Skeletal muscle tissue (tissue), 4 donors: ENCODE results near the gene PTGES3L. TPM values are rescaled to one million over a fixed set of nuclear protein-coding genes. Genes with fewer than 3 reads are reported as not detected.

Experiments used
- H3K27ac ChIP-seq: one replicate; pipeline ENCODE4 v1.7.0; 2013; ENCODE audit warnings: mild to moderate bottlenecking, low read depth, low read length, inconsistent platforms
- H3K27me3 ChIP-seq, 3 donors: one replicate each; pipeline ENCODE4 v1.7.0; 2013; ENCODE audit warnings: low read length in 3 of 3; ENCODE audit not compliant: control insufficient read depth in 3 of 3, insufficient read depth in 3 of 3
- H3K36me3 ChIP-seq, 3 donors: one replicate each; pipeline ENCODE4 v1.7.0; 2013; ENCODE audit warnings: low read length in 3 of 3; ENCODE audit not compliant: control insufficient read depth in 3 of 3, insufficient read depth in 3 of 3
- H3K4me1 ChIP-seq, 3 donors: one replicate each; pipeline ENCODE4 v1.7.0; 2013; ENCODE audit warnings: low read length in 3 of 3, mild to moderate bottlenecking in 3 of 3; ENCODE audit not compliant: control insufficient read depth in 3 of 3, insufficient read depth in 3 of 3
- H3K4me3 ChIP-seq, 3 donors: one replicate each; pipeline ENCODE4 v1.7.0; 2013; ENCODE audit warnings: low read length in 3 of 3
- H3K9ac ChIP-seq, 3 donors: one replicate each; pipeline ENCODE4 v1.7.0; 2013; ENCODE audit warnings: low read length in 3 of 3, mild to moderate bottlenecking in 3 of 3, moderate library complexity in 2 of 3, low read depth in 1 of 3
- H3K9me3 ChIP-seq, 3 donors: one replicate each; pipeline ENCODE4 v1.7.0; 2013; ENCODE audit warnings: low read length in 3 of 3; ENCODE audit not compliant: control insufficient read depth in 3 of 3
- total RNA-seq: library from RNA; depleted of rRNA; stranded (reverse); fragments of >200 nt; gene quantifications from one replicate; pipeline ENCODE4 v1.2.3, GENCODE V29; 2014
- donor health status: Osteomylitis.

The PTGES3L gene
- total RNA-seq, 1 donor from 2014 or later = 28.2 TPM

DNA sequence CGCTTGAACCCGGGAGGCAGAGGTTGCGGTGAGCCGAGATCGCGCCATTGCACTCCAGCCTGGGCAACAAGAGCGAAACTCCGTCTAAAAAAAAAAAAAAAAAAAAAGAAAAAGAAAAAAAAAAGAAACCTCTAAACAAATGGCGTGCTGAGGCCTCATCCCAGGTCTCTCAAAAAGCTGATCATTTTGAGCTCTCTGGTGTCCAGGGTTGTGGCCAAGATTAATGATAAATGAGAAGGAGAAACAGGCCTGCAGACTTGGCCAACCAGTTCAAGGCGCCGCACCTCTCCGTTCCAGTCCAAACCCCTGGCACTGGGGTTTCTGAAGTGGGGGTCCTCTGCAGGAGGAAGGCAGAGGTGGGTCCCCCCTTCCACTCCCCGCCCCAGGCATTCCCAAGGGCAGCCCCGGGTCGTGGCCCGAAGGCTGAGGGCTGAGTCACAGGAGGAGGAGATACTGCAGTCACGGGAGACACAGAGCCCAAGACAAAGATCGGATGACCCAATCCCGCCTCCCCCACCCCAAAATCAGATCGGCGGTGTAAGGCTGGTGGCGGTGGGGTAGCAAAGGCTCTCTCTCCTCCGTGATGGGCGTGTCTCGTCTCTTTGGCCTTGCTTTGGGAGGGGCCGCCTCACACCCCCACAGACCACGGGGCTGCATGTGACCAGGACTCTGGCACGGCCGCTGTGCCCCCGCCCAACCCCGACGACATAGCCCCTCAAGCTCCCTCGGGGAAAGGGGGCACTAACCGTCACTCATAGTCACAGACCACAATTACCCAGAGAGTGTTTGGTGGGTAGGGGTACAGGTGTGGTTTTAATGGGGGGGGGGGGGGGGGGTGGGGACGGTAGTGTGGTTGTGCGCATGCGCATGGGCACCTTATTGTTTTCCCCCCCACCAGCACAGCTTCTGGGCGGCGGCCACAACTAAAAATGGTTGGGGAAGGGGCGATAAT lies 41.2 kb upstream of the PTGES3L start:
- peaks cover 26 to 43% (median 31%) of the 10 kb centered on the region in 3 donors for H3K4me1 ChIP-seq
- no peaks in the 10 kb centered on the region for H3K27me3 ChIP-seq
- peak overlapping the region; percentile 78 to 94 (median 94) for H3K4me3 ChIP-seq
- H3K27ac ChIP-seq = peak overlapping the region; percentile 79
- H3K36me3 ChIP-seq = peaks cover 12 to 16% (median 14%) of the 10 kb centered on the region in 3 donors
- no peaks in the 10 kb centered on the region for H3K9me3 ChIP-seq
- H3K9ac ChIP-seq = peak overlapping the region; percentile 78 to 88 (median 82)

DNA sequence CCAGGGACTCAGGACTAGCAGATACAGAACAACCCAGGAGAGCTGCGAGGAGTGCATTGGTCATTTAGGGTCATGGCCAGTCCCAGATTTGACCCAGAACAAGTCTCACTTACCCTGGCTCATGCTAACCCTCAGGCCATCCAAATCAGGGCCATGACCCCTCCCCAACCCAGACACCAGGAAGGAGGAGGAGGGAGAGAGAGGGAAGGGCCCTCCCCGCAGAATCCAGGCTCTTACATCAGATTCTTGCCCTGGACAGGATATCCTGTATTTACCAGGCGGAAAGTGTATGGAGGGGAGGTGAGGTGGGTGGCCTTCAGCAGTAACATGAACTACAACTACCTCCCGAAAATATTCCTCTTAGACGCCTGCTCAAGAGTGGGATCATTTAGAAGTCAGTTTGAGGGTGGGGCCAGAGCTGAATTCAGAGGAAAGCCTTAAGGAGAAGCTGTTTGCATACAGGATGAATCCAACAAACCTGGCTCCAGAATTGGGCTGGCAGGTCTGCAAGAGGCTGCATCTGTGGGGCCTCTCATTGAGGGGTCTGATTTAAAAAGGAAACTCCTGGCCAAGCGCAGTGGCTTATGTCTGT lies 40.2 kb upstream of the PTGES3L start:
- peak overlapping the region; percentile 30 for H3K27ac ChIP-seq
- peak overlapping the region in 2 of 3 donors; percentile 29 to 51 for H3K4me3 ChIP-seq
- H3K36me3 ChIP-seq = peaks cover 15 to 19% (median 16%) of the 10 kb centered on the region in 3 donors
- H3K9ac ChIP-seq = peak overlapping the region in 2 of 3 donors; percentile 16 to 43
- no peaks in the 10 kb centered on the region for H3K9me3 ChIP-seq
- H3K27me3 ChIP-seq = no peaks in the 10 kb centered on the region
- H3K4me1 ChIP-seq = peaks cover 34 to 52% (median 38%) of the 10 kb centered on the region in 3 donors

- Histone ChIP-seq H3K4me3 (peak overlapping the region in 1 of 3 donors; percentile 51), H3K4me1 (peaks cover 34 to 55% (median 38%) of the 10 kb centered on the region in 3 donors), H3K9ac (peak overlapping the region in 1 of 3 donors; percentile 63), H3K9me3 (no peaks in the 10 kb centered on the region), H3K36me3 (peaks cover 16 to 23% (median 21%) of the 10 kb centered on the region in 3 donors), H3K27me3 (no peaks in the 10 kb centered on the region), H3K27ac (peak overlapping the region; percentile 30)
Observed at GRCh38 chr17:43019418-43019817, 39.5 kb upstream of the PTGES3L start.

DNA sequence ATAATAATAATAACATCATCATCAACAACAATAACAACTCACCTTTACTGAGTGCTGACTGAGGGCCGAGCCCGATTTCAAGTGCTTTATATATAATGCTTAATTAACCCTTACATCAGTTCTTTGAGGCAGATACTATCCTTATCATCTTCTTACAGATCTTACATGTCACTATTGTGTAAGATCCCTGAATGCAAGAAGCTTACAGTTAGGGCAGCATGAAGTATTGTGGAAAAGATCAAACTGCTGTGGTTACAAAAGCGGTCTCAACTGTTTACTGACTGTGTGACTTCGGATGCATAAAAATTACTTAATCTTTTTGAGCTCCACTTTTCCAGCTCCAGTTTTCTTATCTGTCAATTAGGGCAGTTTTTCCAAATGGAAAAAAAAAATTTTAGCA lies 39.1 kb upstream of the PTGES3L start:
- peaks cover 33 to 55% (median 40%) of the 10 kb centered on the region in 3 donors for H3K4me1 ChIP-seq
- H3K27me3 ChIP-seq = no peaks in the 10 kb centered on the region
- no peak overlapping the region for H3K4me3 ChIP-seq
- H3K9me3 ChIP-seq = no peaks in the 10 kb centered on the region
- no peak overlapping the region for H3K9ac ChIP-seq
- H3K27ac ChIP-seq = no peak overlapping the region
- H3K36me3 ChIP-seq = peaks cover 19 to 26% (median 22%) of the 10 kb centered on the region in 3 donors

- Histone ChIP-seq H3K4me3 (no peak overlapping the region), H3K36me3 (peaks cover 23 to 33% (median 26%) of the 10 kb centered on the region in 3 donors), H3K9me3 (no peaks in the 10 kb centered on the region), H3K27me3 (no peaks in the 10 kb centered on the region), H3K9ac (no peak overlapping the region), H3K4me1 (peaks cover 35 to 55% (median 40%) of the 10 kb centered on the region in 3 donors), H3K27ac (no peak overlapping the region)
Observed at GRCh38 chr17:43018008-43018853, 38.4 kb upstream of the PTGES3L start.

GRCh38 chr17:43016216-43016615 lies 36.3 kb upstream of the PTGES3L start:
- Histone ChIP-seq H3K9me3 (no peaks in the 10 kb centered on the region), H3K36me3 (peaks cover 26 to 37% (median 31%) of the 10 kb centered on the region in 3 donors), H3K4me3 (no peak overlapping the region), H3K27me3 (no peaks in the 10 kb centered on the region), H3K27ac (peak overlapping the region; percentile 39), H3K9ac (peak overlapping the region in 1 of 3 donors; percentile 3), H3K4me1 (peaks cover 39 to 50% (median 43%) of the 10 kb centered on the region in 3 donors)

GRCh38 chr17:43015579-43015978 lies 35.7 kb upstream of the PTGES3L start:
- Histone ChIP-seq H3K9me3 (no peaks in the 10 kb centered on the region), H3K9ac (peak overlapping the region in 1 of 3 donors; percentile 25), H3K4me3 (no peak overlapping the region), H3K27me3 (no peaks in the 10 kb centered on the region), H3K27ac (peak overlapping the region; percentile 39), H3K4me1 (peaks cover 38 to 46% (median 39%) of the 10 kb centered on the region in 3 donors), H3K36me3 (peaks cover 26 to 37% (median 34%) of the 10 kb centered on the region in 3 donors)

- Histone ChIP-seq H3K9ac (peak overlapping the region; percentile 3 to 25 (median 20)), H3K4me1 (peaks cover 33 to 40% (median 33%) of the 10 kb centered on the region in 3 donors), H3K36me3 (peaks cover 26 to 37% (median 34%) of the 10 kb centered on the region in 3 donors)
Observed at GRCh38 chr17:43014649-43015542, 35.0 kb upstream of the PTGES3L start.

More at GRCh38 chr17:43014649-43015542, 35.0 kb upstream of the PTGES3L start:
- peak overlapping the region; percentile 39 for H3K27ac ChIP-seq
- no peak overlapping the region for H3K4me3 ChIP-seq
- no peaks in the 10 kb centered on the region for H3K27me3 ChIP-seq
- H3K9me3 ChIP-seq = no peaks in the 10 kb centered on the region
